ENCODE results near the gene MED8. TPM values are rescaled to one million over a fixed set of nuclear protein-coding genes. Genes with fewer than 3 reads are reported as not detected.

The MED8 gene
- total and polyA plus RNA-seq, 2 of the 8 experiments (the other 6 are each of a cell fraction or from before 2014, with no cell fraction given) = 7.0 to 20.6 TPM

GRCh38 chr1:43423672-43424550 lies 34.3 kb upstream of the MED8 start (continued):
- TF ChIP-seq ATF3 (IDR thresholded peaks at IDR 0.05; ENCODE audit: insufficient read depth, low read depth, low read length) = no peak

Data from H1 (cell line).